H1 (cell line): ENCODE measurements around the gene HNF1B. TPM values are rescaled to one million over a fixed set of nuclear protein-coding genes. Genes with fewer than 3 reads are reported as not detected.

Experiments used
- CTCF ChIA-PET: fragments of 300-600 bp; sonication (Branson Sonifier 250); formaldehyde crosslinking; loops from one replicate; lab custom pipeline; 2021; ENCODE audit not compliant: partially characterized antibody; lab: Charles Lee
- POLR2A ChIA-PET: fragments of 300-600 bp; sonication (Branson Sonifier 250); formaldehyde crosslinking; loops from one replicate; lab custom pipeline; 2021; ENCODE audit warnings: inconsistent platforms; ENCODE audit not compliant: partially characterized antibody; lab: Charles Lee
- DNase-seq, 2 experiments: peaks; one replicate each; pipeline versions ENCODE4 v3.0.0 to v3.0.0-alpha.2; 2010 to 2022; ENCODE audit warnings: low spot score in 2 of 2, low read depth in 1 of 2, mixed read lengths in 1 of 2
- FAIRE-seq: peaks from 2 replicates; lab custom pipeline; 2011; peaks lifted over from hg19 to GRCh38; lab: Jason Lieb, UNC
- H2AFZ ChIP-seq: 2 replicates; pipeline ENCODE4 v1.8.1; 2012; ENCODE audit warnings: low read length, inconsistent platforms
- H2AK5ac ChIP-seq: 2 replicates; pipeline ENCODE4 v1.6.1; 2013; ENCODE audit warnings: low read depth, low read length
- H2BK120ac ChIP-seq: replicated peaks from 2 replicates; pipeline ENCODE3; 2013; ENCODE audit warnings: low read depth, low read length, inconsistent platforms
- H2BK12ac ChIP-seq: 2 replicates; pipeline ENCODE4 v1.6.1; 2013; ENCODE audit warnings: low read depth, low read length
- H2BK15ac ChIP-seq: 2 replicates; pipeline ENCODE4 v1.6.1; 2013; ENCODE audit warnings: low read length
- H2BK20ac ChIP-seq: 2 replicates; pipeline ENCODE4 v1.6.1; 2013; ENCODE audit warnings: low read length
- H2BK5ac ChIP-seq: 2 replicates; pipeline ENCODE4 v1.6.1; 2013; ENCODE audit warnings: low read depth, low read length
- H3K14ac ChIP-seq: 2 replicates; pipeline ENCODE4 v1.6.1; 2013; ENCODE audit warnings: inconsistent platforms; ENCODE audit not compliant: insufficient read length
- H3K18ac ChIP-seq: 2 replicates; pipeline ENCODE4 v1.6.1; 2013; ENCODE audit warnings: low read length; ENCODE audit errors: extremely low read depth
- H3K23ac ChIP-seq: 2 replicates; pipeline ENCODE4 v1.6.1; 2013; ENCODE audit warnings: inconsistent platforms; ENCODE audit not compliant: insufficient read length
- H3K23me2 ChIP-seq: 2 replicates; pipeline ENCODE4 v1.6.1; 2013; ENCODE audit warnings: low read depth, low read length
- H3K27ac ChIP-seq: 2 replicates; pipeline ENCODE4 v1.6.1; 2011; ENCODE audit warnings: low read depth, low read length, inconsistent platforms
- H3K27me3 ChIP-seq, 4 experiments: replicated peaks in 1 of 4; 1 replicate in 1 of 4; 2 replicates in 3 of 4; pipeline versions ENCODE4 v1.6.1 to v1.8.1; 2011 to 2013; ENCODE audit warnings: low read length in 3 of 4, mild to moderate bottlenecking in 3 of 4, inconsistent platforms in 2 of 4, mixed read lengths in 2 of 4, moderate library complexity in 1 of 4; ENCODE audit not compliant: control insufficient read depth in 3 of 4, insufficient read depth in 3 of 4; ENCODE audit errors: extremely low read depth in 1 of 4
- H3K36me3 ChIP-seq, 4 experiments: 2 replicates each; pipeline versions ENCODE4 v1.6.1 to v1.8.1; 2011 to 2013; ENCODE audit warnings: mild to moderate bottlenecking in 4 of 4, low read length in 3 of 4, moderate library complexity in 2 of 4, control low read depth in 1 of 4, inconsistent platforms in 1 of 4; ENCODE audit not compliant: insufficient read depth in 4 of 4, control insufficient read depth in 2 of 4
- H3K4ac ChIP-seq: replicated peaks from 2 replicates; pipeline ENCODE3; 2013; ENCODE audit warnings: low read length, low read depth, mixed read lengths, inconsistent platforms; ENCODE audit not compliant: insufficient read length
- H3K4me1 ChIP-seq, 4 experiments: replicated peaks in 1 of 4; 1 replicate in 1 of 4; 2 replicates in 3 of 4; pipeline versions ENCODE4 v1.6.1 to v1.8.1; 2011 to 2013; ENCODE audit warnings: low read length in 3 of 4, inconsistent platforms in 2 of 4, mixed read lengths in 1 of 4; ENCODE audit not compliant: insufficient read depth in 4 of 4, control insufficient read depth in 3 of 4
- H3K4me2 ChIP-seq, 2 experiments: 2 replicates each; pipeline versions ENCODE4 v1.6.1 to v1.8.1; 2011 to 2013; ENCODE audit warnings: low read depth in 2 of 2, low read length in 2 of 2, control low read depth in 1 of 2, inconsistent platforms in 1 of 2, mild to moderate bottlenecking in 1 of 2; ENCODE audit not compliant: insufficient read depth in 1 of 2
- H3K4me3 ChIP-seq, 4 experiments: fragments of 200-600, 300-600 bp in 1 of 4; sonication (generic), shearing (Covaris generic), sonication (Bioruptor Twin) in 1 of 4; 2 replicates each; pipeline versions ENCODE4 v1.5.1 to v1.8.1; 2011 to 2016; ENCODE audit warnings: low read length in 4 of 4, low read depth in 3 of 4, control low read depth in 2 of 4, inconsistent platforms in 2 of 4, mild to moderate bottlenecking in 2 of 4, mixed read lengths in 1 of 4, moderate library complexity in 1 of 4; ENCODE audit not compliant: insufficient read depth in 2 of 4; ENCODE audit errors: extremely low read depth in 1 of 4
- H3K56ac ChIP-seq: replicated peaks from 2 replicates; pipeline ENCODE3; 2013; ENCODE audit warnings: low read depth, mild to moderate bottlenecking, mixed read lengths, low read length, inconsistent platforms; ENCODE audit not compliant: insufficient read length
- H3K79me1 ChIP-seq: 2 replicates; pipeline ENCODE4 v1.6.1; 2013; ENCODE audit warnings: low read depth, low read length, control low read depth
- H3K79me2 ChIP-seq, 2 experiments: 2 replicates each; pipeline versions ENCODE4 v1.6.1 to v1.8.1; 2012 to 2013; ENCODE audit warnings: low read length in 2 of 2, mild to moderate bottlenecking in 2 of 2, inconsistent platforms in 1 of 2; ENCODE audit not compliant: insufficient read depth in 2 of 2, control insufficient read depth in 1 of 2
- H3K9ac ChIP-seq, 4 experiments: replicated peaks in 1 of 4; 1 replicate in 1 of 4; 2 replicates in 3 of 4; pipeline versions ENCODE4 v1.6.1 to v1.8.1; 2011 to 2013; ENCODE audit warnings: low read depth in 3 of 4, low read length in 3 of 4, control low read depth in 2 of 4, mild to moderate bottlenecking in 2 of 4, moderate library complexity in 2 of 4, inconsistent platforms in 1 of 4; ENCODE audit errors: extremely low read depth in 1 of 4
- H3K9me3 ChIP-seq, 2 experiments: 2 replicates each; pipeline versions ENCODE4 v1.6.1 to v1.8.1; 2012 to 2013; ENCODE audit warnings: mild to moderate bottlenecking in 2 of 2, moderate library complexity in 2 of 2, control low read depth in 1 of 2, inconsistent platforms in 1 of 2, low read depth in 1 of 2, low read length in 1 of 2, mixed read lengths in 1 of 2; ENCODE audit not compliant: insufficient read depth in 2 of 2
- H4K20me1 ChIP-seq, 2 experiments: replicated peaks in 1 of 2; 2 replicates each; pipeline versions ENCODE3 to v1.8.1; 2011 to 2013; ENCODE audit warnings: inconsistent platforms in 2 of 2, low read length in 2 of 2, mild to moderate bottlenecking in 1 of 2; ENCODE audit not compliant: insufficient read depth in 2 of 2, control insufficient read depth in 1 of 2
- H4K5ac ChIP-seq: 2 replicates; pipeline ENCODE4 v1.6.1; 2013; ENCODE audit warnings: low read length, low read depth, mixed read lengths, inconsistent platforms; ENCODE audit not compliant: insufficient read length
- H4K8ac ChIP-seq: 2 replicates; pipeline ENCODE4 v1.8.0; 2013; ENCODE audit warnings: mild to moderate bottlenecking, moderate library complexity, low read length, inconsistent platforms; ENCODE audit not compliant: insufficient read depth; ENCODE audit errors: extremely low read depth
- H4K91ac ChIP-seq: replicated peaks from 2 replicates; pipeline ENCODE3; 2013; ENCODE audit warnings: low read length, mixed read lengths, inconsistent platforms; ENCODE audit not compliant: insufficient read length
- BCL11A ChIP-seq, 2 experiments: IDR thresholded peaks; one replicate each; pipeline ENCODE4 v1.6.1; 2011; ENCODE audit warnings: low read depth in 2 of 2, low read length in 2 of 2, mild to moderate bottlenecking in 2 of 2
- MAFK ChIP-seq: IDR thresholded peaks from 2 replicates; pipeline ENCODE4 v1.6.1; 2012; ENCODE audit warnings: low read depth, mild to moderate bottlenecking, improper control_type of control experiment, low read length
- POLR2A ChIP-seq, 2 experiments: IDR thresholded peaks; 1 replicate in 1 of 2; 2 replicates in 1 of 2; pipeline ENCODE4 v1.6.1; 2011; ENCODE audit warnings: low read depth in 2 of 2, low read length in 2 of 2, mild to moderate bottlenecking in 2 of 2; ENCODE audit errors: control extremely low read depth in 1 of 2
- RBBP5 ChIP-seq: IDR thresholded peaks from 2 replicates; pipeline ENCODE4 v1.7.1; 2012; ENCODE audit warnings: low read depth, mild to moderate bottlenecking, inconsistent platforms, low read length, moderate library complexity, borderline replicate concordance
- RFX5 ChIP-seq: IDR thresholded peaks from 2 replicates; pipeline ENCODE4 v1.6.1; 2011; ENCODE audit warnings: low read depth, low read length, improper control_type of control experiment, borderline replicate concordance
- SP1 ChIP-seq: IDR thresholded peaks from 2 replicates; pipeline ENCODE4 v1.6.1; 2011; ENCODE audit warnings: low read depth, low read length
- SP2 ChIP-seq: IDR thresholded peaks from 2 replicates; pipeline ENCODE4 v1.6.1; 2012; ENCODE audit warnings: mild to moderate bottlenecking, low read length, inconsistent platforms
- TCF12 ChIP-seq: IDR thresholded peaks from 2 replicates; pipeline ENCODE4 v1.6.1; 2011; ENCODE audit warnings: low read depth, mild to moderate bottlenecking, low read length
- ZNF274 ChIP-seq: IDR thresholded peaks from 2 replicates; pipeline ENCODE4 v1.7.0; 2012; ENCODE audit warnings: low read length, borderline replicate concordance; ENCODE audit errors: extremely low read depth
- WGBS, 2 experiments: shearing (Covaris generic) in 1 of 2; methylation state at CpG; one replicate each; pipeline versions ENCODE4 v1.1.6 to v1.1.7; 2013 to 2015; ENCODE audit warnings: low lambda C conversion rate in 2 of 2, mixed read lengths in 2 of 2, inconsistent platforms in 1 of 2, low coverage in 1 of 2, missing lambda C conversion rate in 1 of 2; ENCODE audit not compliant: insufficient replicate concordance in 2 of 2, insufficient coverage in 1 of 2, insufficient read length in 1 of 2; ENCODE audit errors: extremely low coverage in 1 of 2, missing lambda C conversion rate in 1 of 2; 5-methylcytosine and 5-hydroxymethylcytosine counted together
- polyA plus RNA-seq, 7 experiments: library from polyadenylated mRNA; depleted of rRNA in 3 of 7; stranded (reverse) in 5 of 7; unstranded in 2 of 7; fragments of >200 nt in 5 of 7; fragments of 200-250 nt in 2 of 7; gene quantifications; 1 replicate in 5 of 7; 2 replicates in 1 of 7; 4 replicates in 1 of 7; pipeline versions ENCODE4 v1.2.1 to v1.2.3, GENCODE V29; 2011 to 2013; ENCODE audit warnings: missing spikeins in 2 of 7, mixed read lengths in 2 of 7
- total RNA-seq: library from RNA; stranded (reverse); fragmentation: NEBNext Ultra II Directional; extraction: Animal tissue kit (Norgen Biotek cat#: 25700); gene quantifications from 2 replicates; pipeline ENCODE4 v1.2.1, GENCODE V29; 2021
- TF ChIP-seq, protein P1 (sequence below): IDR thresholded peaks from 2 replicates; pipeline ENCODE4 v1.6.1; 2012; ENCODE audit warnings: inconsistent platforms

The HNF1B gene
- total and polyA plus RNA-seq, 2 of the 8 experiments (the other 6 are each of a cell fraction or from before 2014, with no cell fraction given), result 0.13 to 0.30 TPM

DNA sequence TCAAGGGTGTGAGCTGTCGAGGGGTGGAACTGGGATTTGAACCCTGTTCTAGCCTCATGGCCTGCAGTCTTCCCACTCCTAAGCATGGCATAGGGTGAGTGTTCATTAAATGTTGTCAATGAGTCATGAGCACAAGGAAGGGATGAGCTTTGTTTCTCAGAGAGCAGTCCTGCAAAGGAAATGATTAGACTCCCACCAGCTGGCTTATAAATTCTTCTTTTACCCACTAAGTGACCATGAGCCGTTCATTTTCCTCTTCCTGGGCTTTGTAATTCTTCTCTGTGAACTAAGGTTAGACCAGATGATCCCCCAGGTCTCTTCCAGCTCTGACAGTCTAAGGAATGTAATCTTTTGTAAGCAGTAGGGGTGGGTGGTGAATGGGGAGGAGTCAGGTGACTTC is 47.9 kb upstream of the HNF1B start:
- H3K9ac ChIP-seq, result no peak overlapping the region
- no peak overlapping the region for H3K18ac ChIP-seq
- H3K23me2 ChIP-seq, result no peaks in the 10 kb centered on the region
- WGBS, 2 experiments, result 88% methylated on average over 2 of the region's 2 CpGs; no CpG with 5 or more reads in 1 of the 2 experiments
- no peak overlapping the region for H2BK20ac ChIP-seq
- no peaks in the 10 kb centered on the region for H3K79me2 ChIP-seq
- H3K14ac ChIP-seq, result no peak overlapping the region
- no peak overlapping the region for H3K4me3 ChIP-seq
- H2AFZ ChIP-seq, result no peak overlapping the region
- no peaks in the 10 kb centered on the region for H4K20me1 ChIP-seq
- TF ChIP-seq POLR2A (IDR thresholded peaks at IDR 0.05; ENCODE audit: control extremely low read depth in 1 of 2, low read depth in 2 of 2, low read length in 2 of 2) (no peak), MAFK (no peak), BCL11A (IDR thresholded peaks at IDR 0.05; ENCODE audit: low read depth in 2 of 2, low read length in 2 of 2) (no peak), RBBP5 (no peak), SP2 (no peak), RFX5 (no peak), ZNF274 (no peak), TCF12 (no peak), SP1 (no peak)
- TF ChIP-seq, protein P1, sequence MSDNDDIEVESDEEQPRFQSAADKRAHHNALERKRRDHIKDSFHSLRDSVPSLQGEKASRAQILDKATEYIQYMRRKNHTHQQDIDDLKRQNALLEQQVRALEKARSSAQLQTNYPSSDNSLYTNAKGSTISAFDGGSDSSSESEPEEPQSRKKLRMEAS, result no peak
- no peak overlapping the region for H3K56ac ChIP-seq
- no peak for DNase-seq
- H2BK5ac ChIP-seq, result no peak overlapping the region
- no peak overlapping the region for H2AK5ac ChIP-seq
- H3K23ac ChIP-seq, result no peak overlapping the region
- no peak overlapping the region for H2BK12ac ChIP-seq
- H2BK120ac ChIP-seq, result no peak overlapping the region
- no peaks in the 10 kb centered on the region for H3K36me3 ChIP-seq
- H3K79me1 ChIP-seq, result no peaks in the 10 kb centered on the region
- CTCF ChIA-PET, result interaction anchor here (0.5 to 2.0 kb wide), 11 partner anchors 9 to 1133 kb away, joined by 3 to 13 read pairs (median 3); no protein-coding TSS in a partner anchor
- H3K27me3 ChIP-seq, result no peaks in the 10 kb centered on the region
- POLR2A ChIA-PET, result no interaction called here
- no peak overlapping the region for H4K8ac ChIP-seq
- no peak overlapping the region for H4K5ac ChIP-seq
- H3K4me1 ChIP-seq, result peaks cover 0 to 3% (median 0%) of the 10 kb centered on the region in 4 experiments; a peak in 1 of 7 replicates
- H3K4ac ChIP-seq, result no peak overlapping the region
- no peak overlapping the region for H3K27ac ChIP-seq
- H3K4me2 ChIP-seq, result no peak overlapping the region
- no peak overlapping the region for H2BK15ac ChIP-seq
- H4K91ac ChIP-seq, result no peak overlapping the region
- no peak for FAIRE-seq
- H3K9me3 ChIP-seq, result no peaks in the 10 kb centered on the region
